ENCODE results near the gene LRRC59. TPM values are rescaled to one million over a fixed set of nuclear protein-coding genes. Genes with fewer than 3 reads are reported as not detected.
"Not testable (repeated sequence)": the region's sequence is repeated elsewhere in the genome, so short reads cannot be mapped to it uniquely, and the experiment has no call there.

The LRRC59 gene
- total and polyA plus RNA-seq, 2 of the 13 experiments (the other 11 are each of a cell fraction or from before 2014, with no cell fraction given): 87.3 to 222 TPM

DNA sequence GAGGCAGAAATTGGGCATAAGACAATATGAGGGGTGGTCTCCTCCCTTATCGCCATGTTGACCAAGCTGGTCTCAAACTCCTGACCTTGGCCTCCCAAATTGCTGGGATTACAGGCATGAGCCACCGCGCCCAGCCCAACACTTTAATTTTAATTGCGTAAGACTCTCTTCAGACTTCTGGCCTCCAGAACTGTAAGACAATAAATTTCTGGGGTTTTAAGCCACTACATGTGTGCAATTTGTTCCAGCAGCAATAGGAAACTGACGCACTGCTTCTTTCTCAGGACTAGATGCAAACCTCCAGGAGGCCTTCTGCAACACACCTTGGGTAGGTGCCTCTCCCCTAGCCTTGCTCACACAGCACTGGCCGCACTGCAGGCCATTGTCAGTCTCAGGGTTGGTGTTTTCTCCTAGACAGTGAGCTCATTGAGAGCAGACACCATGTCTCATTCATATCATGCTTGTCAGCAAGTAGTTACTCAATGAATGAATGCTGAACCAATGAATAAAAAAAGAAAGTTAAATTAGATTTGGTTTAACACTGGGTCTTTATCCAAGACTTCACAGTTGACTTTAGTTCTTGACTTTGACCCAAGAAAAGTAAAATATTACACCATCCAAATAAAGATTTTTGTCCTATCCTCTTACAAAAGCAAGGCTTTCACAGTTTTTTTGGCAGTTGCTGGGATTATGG is 23.2 kb upstream of the LRRC59 start (continued):
- TF ChIP-seq ZNF512 (CRISPR knock-in tag; IDR thresholded peaks at IDR 0.05): 0 out of 2 replicates have a peak, but pooled peaks have one; percentile 15
- TF ChIP-seq, protein P1, sequence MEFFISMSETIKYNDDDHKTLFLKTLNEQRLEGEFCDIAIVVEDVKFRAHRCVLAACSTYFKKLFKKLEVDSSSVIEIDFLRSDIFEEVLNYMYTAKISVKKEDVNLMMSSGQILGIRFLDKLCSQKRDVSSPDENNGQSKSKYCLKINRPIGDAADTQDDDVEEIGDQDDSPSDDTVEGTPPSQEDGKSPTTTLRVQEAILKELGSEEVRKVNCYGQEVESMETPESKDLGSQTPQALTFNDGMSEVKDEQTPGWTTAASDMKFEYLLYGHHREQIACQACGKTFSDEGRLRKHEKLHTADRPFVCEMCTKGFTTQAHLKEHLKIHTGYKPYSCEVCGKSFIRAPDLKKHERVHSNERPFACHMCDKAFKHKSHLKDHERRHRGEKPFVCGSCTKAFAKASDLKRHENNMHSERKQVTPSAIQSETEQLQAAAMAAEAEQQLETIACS (CRISPR knock-in tag; IDR thresholded peaks at IDR 0.05): no peak
- TF ChIP-seq IKZF5 (CRISPR knock-in tag; IDR thresholded peaks at IDR 0.05): peak; percentile 23; the same call in 1 of the 2 replicates
- peak; percentile 47; the same call in 1 of the 2 replicates for TF ChIP-seq CEBPG (CRISPR knock-in tag; IDR thresholded peaks at IDR 0.05)
- TF ChIP-seq ZNF644 (CRISPR knock-in tag; IDR thresholded peaks at IDR 0.05; ENCODE audit: low read depth): peak; percentile 25; the same call in 1 of the 2 replicates
- no peak for TF ChIP-seq NFYB (CRISPR knock-in tag; IDR thresholded peaks at IDR 0.05)
- TF ChIP-seq ZNF367 (CRISPR knock-in tag; IDR thresholded peaks at IDR 0.05; ENCODE audit: borderline replicate concordance): no peak
- TF ChIP-seq TOE1 (CRISPR knock-in tag; IDR thresholded peaks at IDR 0.05): no peak
- TF ChIP-seq KDM3A (CRISPR knock-in tag; IDR thresholded peaks at IDR 0.05; ENCODE audit: low read depth): no peak
- 0 out of 2 replicates have a peak, but pooled peaks have one; percentile 12 for TF ChIP-seq ZFX (CRISPR knock-in tag; IDR thresholded peaks at IDR 0.05; ENCODE audit: low read depth)
- TF ChIP-seq ZNF329 (CRISPR knock-in tag; IDR thresholded peaks at IDR 0.05; ENCODE audit: low read depth): 0 out of 2 replicates have a peak, but pooled peaks have one; percentile 19
- peak; percentile 76 for TF ChIP-seq CEBPB (IDR thresholded peaks at IDR 0.05; ENCODE audit: borderline replicate concordance, low read depth, low read length)

DNA sequence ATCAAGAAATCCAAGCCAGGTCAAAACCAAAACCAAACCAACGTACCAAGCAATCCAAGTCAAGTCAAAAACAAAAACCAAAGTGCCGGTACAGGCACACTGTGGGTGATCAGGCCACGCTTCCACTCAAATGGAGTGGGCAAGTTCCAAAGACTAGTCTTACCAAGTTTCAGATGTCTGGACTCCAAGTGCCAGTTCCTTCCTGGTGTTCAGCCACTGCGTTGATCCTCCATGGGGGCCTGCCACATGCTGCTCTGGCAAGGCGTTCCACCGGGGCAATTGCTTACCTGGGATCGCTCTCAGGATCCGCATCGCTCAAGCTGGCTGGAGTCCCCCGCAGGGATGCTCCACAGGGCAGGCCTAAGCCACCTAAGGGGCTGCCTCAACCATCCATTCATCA is 22.3 kb upstream of the LRRC59 start:
- DNase-seq (ENCODE audit: low spot score); H3K27ac ChIP-seq (ENCODE audit: extremely low read length, insufficient read depth, low read length); H3K4me3 ChIP-seq (replicated peaks in 1 of 3; ENCODE audit: insufficient read depth in 1 of 3, low read depth in 2 of 3, low read length in 3 of 3); H2AFZ ChIP-seq (ENCODE audit: low read length); H3K4me2 ChIP-seq (ENCODE audit: low read depth, low read length); CTCF ChIA-PET (ENCODE audit: low intra/inter-chr PET ratio, low total read pairs); H4K20me1 ChIP-seq (ENCODE audit: insufficient read depth, low read length); BruUV-seq (replicated peaks); H3K9me3 ChIP-seq (ENCODE audit: low read length); FAIRE-seq; H3K79me2 ChIP-seq (ENCODE audit: insufficient read depth, low read length); H3K9ac ChIP-seq (ENCODE audit: insufficient read depth, low read depth, low read length); in situ Hi-C loops (cut with HindIII; ENCODE audit: extremely low pct_ligation_motif_present, low pct_unique_long_range_greater_than_20kb); H3K27me3 ChIP-seq (ENCODE audit: control insufficient read depth in 1 of 2, insufficient read depth in 2 of 2, low read length in 2 of 2); H3K36me3 ChIP-seq (replicated peaks in 1 of 2; ENCODE audit: control insufficient read depth in 1 of 2, insufficient read depth in 2 of 2, low read length in 2 of 2); ATAC-seq; intact Hi-C loops (cut with micrococcal nuclease; ENCODE audit: unreplicated experiment): not testable (repeated sequence)
- POLR2A ChIA-PET: interaction anchor here (3.6 kb wide), 1 partner anchor 22 kb away, joined by 29 read pairs; the partner anchor contains the start of gene LRRC59
- H3K4me1 ChIP-seq (ENCODE audit: insufficient read depth, low read length): peaks cover 45% of the 10 kb centered on the region
- 92% methylated on average over 8 of the region's 10 CpGs for WGBS (ENCODE audit: low lambda C conversion rate)

Measured in HepG2 (cell line).